PC-3 (cell line): Measurements from ENCODE around the gene RDH12. TPM values are rescaled to one million over a fixed set of nuclear protein-coding genes. Genes with fewer than 3 reads are reported as not detected.

Source experiments
- ATAC-seq: fragments of 200-7000 bp; cut with Tn5 transposase; 2 replicates; pipeline ENCODE4 v1.9.1; 2020; ENCODE audit warnings: mild to moderate bottlenecking, moderate library complexity
- BruUV-seq: library from RNA; stranded (reverse); fragments of 400-500 nt; replicated peaks from 2 replicates; lab custom pipeline; 2021; lab: Mats Ljungman, UMichigan
- CTCF ChIA-PET: fragments of 300-600 bp; sonication (Branson Sonifier 250); formaldehyde crosslinking; loops from one replicate; lab custom pipeline; 2022; ENCODE audit warnings: antibody characterized with exemption; lab: Charles Lee
- POLR2A ChIA-PET: fragments of 300-600 bp; sonication (Branson Sonifier 250); formaldehyde crosslinking; loops from one replicate; lab custom pipeline; 2022; ENCODE audit warnings: antibody characterized with exemption; ENCODE audit not compliant: unreplicated experiment; lab: Charles Lee
- DNase-seq: peaks from one replicate; pipeline ENCODE4 v3.0.0-alpha.2; 2015
- H2AFZ ChIP-seq: fragments of 300-600 bp; sonication (generic); 2 replicates; pipeline ENCODE4 v1.6.0; 2016; ENCODE audit warnings: antibody characterized with exemption, low read length
- H3F3A ChIP-seq: fragments of 300-600 bp; sonication (generic); one replicate; pipeline ENCODE4 v1.6.0; 2017; ENCODE audit warnings: antibody characterized with exemption, low read length, control low read depth, mild to moderate bottlenecking; ENCODE audit not compliant: unreplicated experiment
- H3K27ac ChIP-seq: fragments of 300-600 bp; sonication (generic); 2 replicates; pipeline ENCODE4 v1.5.1; 2016; ENCODE audit warnings: mild to moderate bottlenecking, low read length
- H3K27me3 ChIP-seq: fragments of 300-600 bp; sonication (generic); 2 replicates; pipeline ENCODE4 v1.6.1; 2016; ENCODE audit warnings: low read length, mixed read lengths
- H3K36me3 ChIP-seq: fragments of 300-600 bp; sonication (generic); 2 replicates; pipeline ENCODE4 v1.6.1; 2016; ENCODE audit warnings: low read depth, mixed run types, low read length, mixed read lengths
- H3K4me1 ChIP-seq: fragments of 300-600 bp; sonication (generic); 2 replicates; pipeline ENCODE4 v1.5.1; 2016; ENCODE audit warnings: low read length; ENCODE audit not compliant: insufficient read depth
- H3K4me2 ChIP-seq: fragments of 300-600 bp; sonication (generic); 2 replicates; pipeline ENCODE4 v1.6.0; 2016; ENCODE audit warnings: low read length
- H3K4me3 ChIP-seq: fragments of 300-600 bp; sonication (generic); 2 replicates; pipeline ENCODE4 v1.5.1; 2016; ENCODE audit warnings: mild to moderate bottlenecking, low read length, mixed read lengths
- H3K79me2 ChIP-seq: fragments of 300-600 bp; sonication (generic); 2 replicates; pipeline ENCODE4 v1.6.1; 2017; ENCODE audit warnings: low read length, mixed read lengths
- H3K9ac ChIP-seq: fragments of 300-600 bp; sonication (generic); 2 replicates; pipeline ENCODE4 v1.6.0; 2016; ENCODE audit warnings: mild to moderate bottlenecking, low read length
- H3K9me2 ChIP-seq: fragments of 300-600 bp; sonication (generic); replicated peaks from 2 replicates; pipeline ENCODE4 v1.6.1; 2016; ENCODE audit warnings: mixed run types, low read length, mixed read lengths
- H3K9me3 ChIP-seq: fragments of 300-600 bp; sonication (generic); 2 replicates; pipeline ENCODE4 v1.6.1; 2016; ENCODE audit warnings: low read length, mixed read lengths
- H4K20me1 ChIP-seq: fragments of 300-600 bp; sonication (generic); 2 replicates; pipeline ENCODE4 v1.6.1; 2016; ENCODE audit warnings: low read length, mixed read lengths
- CTCF ChIP-seq: fragments of 300-600 bp; sonication (generic); conservative IDR thresholded peaks from 2 replicates; pipeline ENCODE4 v1.5.1; 2017; ENCODE audit warnings: antibody characterized with exemption, low read depth, mild to moderate bottlenecking, low read length
- EZH2 ChIP-seq: fragments of 300-600 bp; sonication (generic); IDR thresholded peaks from one replicate; pipeline ENCODE4 v1.6.1; 2017; ENCODE audit warnings: antibody characterized with exemption, mild to moderate bottlenecking, low read length; ENCODE audit not compliant: unreplicated experiment
- EZH2phosphoT487 ChIP-seq: fragments of 300-600 bp; sonication (generic); IDR thresholded peaks from 2 replicates; pipeline ENCODE4 v1.6.1; 2018; ENCODE audit warnings: mild to moderate bottlenecking, antibody characterized with exemption, low read length, borderline replicate concordance
- intact Hi-C: fragments of 100-400 bp; cut with micrococcal nuclease; formaldehyde crosslinking; loops from 2 replicates; pipeline ENCODE4 v1.9.0; 2023
- total RNA-seq: library from RNA; depleted of rRNA; stranded (reverse); fragments of >200 nt; gene quantifications from 2 replicates; pipeline ENCODE4 v1.2.3, GENCODE V29; 2014

RDH12 gene
- total RNA-seq, 1 experiment from 2014 or later, result not detected

DNA sequence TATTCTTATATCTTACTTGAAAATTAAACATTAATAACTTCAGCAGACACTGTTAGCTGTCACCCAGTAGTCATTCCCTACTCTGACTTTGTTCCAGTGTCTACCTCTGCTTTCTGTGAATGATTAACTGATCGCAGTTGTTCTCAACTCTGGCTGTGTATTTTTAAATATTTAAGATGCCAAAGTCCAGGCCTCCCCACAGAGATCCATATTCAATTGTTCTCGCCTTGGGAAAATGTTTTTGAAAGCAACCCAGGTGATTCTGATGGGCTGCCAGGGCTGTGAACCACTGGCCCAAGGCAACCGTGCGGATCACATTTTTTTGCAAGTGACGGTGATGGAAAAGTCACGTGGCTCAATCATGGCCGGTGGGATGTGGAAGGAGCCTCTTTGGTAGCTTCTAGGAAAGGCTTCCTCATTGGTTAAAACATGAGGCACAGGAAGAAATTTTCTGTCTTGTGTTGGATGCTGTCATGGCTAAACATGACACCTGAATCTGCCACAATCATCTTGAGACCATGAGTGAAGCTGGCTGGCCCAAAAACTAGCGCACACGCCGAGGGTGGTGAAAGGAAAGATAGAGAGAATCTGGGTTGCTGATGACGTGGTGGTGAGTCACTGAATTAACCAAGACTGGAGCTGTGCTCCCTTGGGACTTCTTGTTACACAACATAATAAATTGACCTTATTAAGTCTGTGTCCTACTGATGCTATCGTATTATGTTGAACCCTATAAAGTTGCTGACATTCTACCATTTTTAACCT, 37.2 kb downstream of the RDH12 start:
- TF ChIP-seq EZH2phosphoT487 (no peak), CTCF (no peak), EZH2 (no peak)
- ChIA-PET POLR2A (no interaction called here), CTCF (interaction anchor here (1.2 kb wide), 1 partner anchor 35 kb away, joined by 5 read pairs; no protein-coding TSS in a partner anchor)
- H3K9ac ChIP-seq, result peak overlapping the region; percentile 19; the same call in 1 of the 2 replicates
- H2AFZ ChIP-seq, result peak overlapping the region; percentile 76
- H3K4me3 ChIP-seq, result peak overlapping the region; percentile 18; the same call in 1 of the 2 replicates
- no peaks in the 10 kb centered on the region for H3K79me2 ChIP-seq
- peaks cover 14% of the 10 kb centered on the region for H3K4me1 ChIP-seq
- H3K9me2 ChIP-seq, result no peaks in the 10 kb centered on the region
- no peaks in the 10 kb centered on the region for H3K9me3 ChIP-seq
- no peaks in the 10 kb centered on the region for H3K27me3 ChIP-seq
- BruUV-seq, result no TSS peak
- intact Hi-C loops, result no loop called here
- no peaks in the 10 kb centered on the region for H3K36me3 ChIP-seq
- H3K27ac ChIP-seq, result peak overlapping the region; percentile 48
- H3K4me2 ChIP-seq, result peak overlapping the region; percentile 63
- DNase-seq (peak; percentile 93), ATAC-seq (peak; percentile 94)
- H3F3A ChIP-seq, result no peaks in the 10 kb centered on the region
- no peaks in the 10 kb centered on the region for H4K20me1 ChIP-seq

DNA sequence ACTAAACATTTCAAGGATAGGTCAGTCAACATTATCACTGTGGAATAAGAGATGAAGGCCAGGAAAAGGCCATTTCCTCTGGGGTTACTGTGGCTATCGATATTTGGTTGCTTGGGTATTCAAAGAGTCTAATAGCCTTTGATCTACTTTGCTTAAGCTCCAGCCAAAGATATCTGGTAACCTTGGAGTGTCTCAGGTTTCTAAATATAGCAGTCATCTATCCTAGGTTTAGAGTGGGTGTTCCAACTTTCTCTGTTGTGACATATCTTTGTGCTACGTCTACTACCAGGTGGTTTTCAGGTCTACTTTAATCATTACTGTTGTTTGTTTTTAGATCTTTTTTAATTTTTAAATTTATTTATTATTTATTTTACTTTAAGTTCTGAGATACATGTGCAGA, 42.4 kb downstream of the RDH12 start:
- H4K20me1 ChIP-seq, result no peaks in the 10 kb centered on the region
- H3K79me2 ChIP-seq, result no peaks in the 10 kb centered on the region
- no peak for ATAC-seq
- ChIA-PET CTCF (no interaction called here), POLR2A (no interaction called here)
- H3K4me1 ChIP-seq, result peaks cover 10% of the 10 kb centered on the region
- no peaks in the 10 kb centered on the region for H3F3A ChIP-seq
- no peak overlapping the region for H3K27ac ChIP-seq
- no peak overlapping the region for H3K4me3 ChIP-seq
- intact Hi-C loops, result no loop called here
- DNase-seq, result no peak
- TF ChIP-seq EZH2phosphoT487 (no peak), EZH2 (no peak), CTCF (no peak)
- H3K4me2 ChIP-seq, result no peak overlapping the region
- H3K9me2 ChIP-seq, result no peaks in the 10 kb centered on the region
- no peaks in the 10 kb centered on the region for H3K9me3 ChIP-seq
- no peak overlapping the region for H3K9ac ChIP-seq
- no peak overlapping the region for H2AFZ ChIP-seq
- peaks cover 4% of the 10 kb centered on the region; the same call in 1 of the 2 replicates for H3K36me3 ChIP-seq
- BruUV-seq, result no TSS peak
- H3K27me3 ChIP-seq, result no peaks in the 10 kb centered on the region

DNA sequence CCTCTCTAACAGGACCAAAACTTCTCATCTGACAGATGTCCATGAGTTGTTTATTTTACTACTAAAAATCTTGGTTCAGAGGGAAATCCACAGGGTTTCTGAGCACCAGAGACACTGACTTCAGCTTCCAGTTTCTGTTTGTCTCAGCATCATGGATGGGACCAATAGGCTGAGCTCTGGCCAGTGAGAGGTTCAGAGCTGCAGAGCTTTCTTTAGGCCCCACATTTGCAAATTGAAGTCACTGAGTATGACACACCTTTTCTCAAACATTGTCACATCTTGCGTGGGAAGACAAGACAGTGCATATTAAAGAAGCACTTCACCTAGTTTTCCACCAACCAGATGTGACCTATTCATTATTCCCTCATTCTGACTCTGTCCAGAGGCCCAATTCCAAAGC, 45.2 kb downstream of the RDH12 start:
- H3K27ac ChIP-seq, result no peak overlapping the region
- no peak overlapping the region for H2AFZ ChIP-seq
- no peaks in the 10 kb centered on the region for H3K9me2 ChIP-seq
- no peaks in the 10 kb centered on the region for H3F3A ChIP-seq
- no peak overlapping the region for H3K4me3 ChIP-seq
- H3K36me3 ChIP-seq, result peaks cover 19% of the 10 kb centered on the region
- H3K79me2 ChIP-seq, result no peaks in the 10 kb centered on the region
- H3K9ac ChIP-seq, result no peak overlapping the region
- ChIA-PET POLR2A (no interaction called here), CTCF (no interaction called here)
- TF ChIP-seq CTCF (no peak), EZH2 (no peak), EZH2phosphoT487 (no peak)
- no peaks in the 10 kb centered on the region for H4K20me1 ChIP-seq
- no peak for ATAC-seq
- H3K9me3 ChIP-seq, result no peaks in the 10 kb centered on the region
- no peak for DNase-seq
- no peaks in the 10 kb centered on the region for H3K4me1 ChIP-seq
- intact Hi-C loops, result no loop called here
- H3K27me3 ChIP-seq, result no peaks in the 10 kb centered on the region
- H3K4me2 ChIP-seq, result no peak overlapping the region
- TSS peak; percentile 4 for BruUV-seq
